DND-41 (cell line): ENCODE data around the gene DENND5B.

Experiments
- EZH2 ChIP-seq: IDR thresholded peaks from 3 replicates; pipeline ENCODE4 v1.6.1; 2012; ENCODE audit warnings: borderline replicate concordance, low read depth, mild to moderate bottlenecking, moderate library complexity, low read length, inconsistent platforms; ENCODE audit not compliant: severe bottlenecking
- TF ChIP-seq, protein P1 (sequence below): IDR thresholded peaks from 2 replicates; pipeline ENCODE4 v1.5.1; 2012; ENCODE audit warnings: borderline replicate concordance, low read length, moderate library complexity, mild to moderate bottlenecking; ENCODE audit not compliant: poor library complexity, severe bottlenecking; ENCODE audit errors: extremely low read depth

GRCh38 chr12:31423405-31423804 lies 167.5 kb downstream of the DENND5B start:
- TF ChIP-seq, protein P1, sequence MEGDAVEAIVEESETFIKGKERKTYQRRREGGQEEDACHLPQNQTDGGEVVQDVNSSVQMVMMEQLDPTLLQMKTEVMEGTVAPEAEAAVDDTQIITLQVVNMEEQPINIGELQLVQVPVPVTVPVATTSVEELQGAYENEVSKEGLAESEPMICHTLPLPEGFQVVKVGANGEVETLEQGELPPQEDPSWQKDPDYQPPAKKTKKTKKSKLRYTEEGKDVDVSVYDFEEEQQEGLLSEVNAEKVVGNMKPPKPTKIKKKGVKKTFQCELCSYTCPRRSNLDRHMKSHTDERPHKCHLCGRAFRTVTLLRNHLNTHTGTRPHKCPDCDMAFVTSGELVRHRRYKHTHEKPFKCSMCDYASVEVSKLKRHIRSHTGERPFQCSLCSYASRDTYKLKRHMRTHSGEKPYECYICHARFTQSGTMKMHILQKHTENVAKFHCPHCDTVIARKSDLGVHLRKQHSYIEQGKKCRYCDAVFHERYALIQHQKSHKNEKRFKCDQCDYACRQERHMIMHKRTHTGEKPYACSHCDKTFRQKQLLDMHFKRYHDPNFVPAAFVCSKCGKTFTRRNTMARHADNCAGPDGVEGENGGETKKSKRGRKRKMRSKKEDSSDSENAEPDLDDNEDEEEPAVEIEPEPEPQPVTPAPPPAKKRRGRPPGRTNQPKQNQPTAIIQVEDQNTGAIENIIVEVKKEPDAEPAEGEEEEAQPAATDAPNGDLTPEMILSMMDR: no peak
- no peak for TF ChIP-seq EZH2
